BJ (cell line): ENCODE data around the gene SSC5D. TPM values are rescaled to one million over a fixed set of nuclear protein-coding genes. Genes with fewer than 3 reads are reported as not detected.
"Not testable (repeated sequence)": the region's sequence is repeated elsewhere in the genome, so short reads cannot be mapped to it uniquely, and the experiment has no call there.

Experiments
- CTCF ChIA-PET: fragments of 350-600 bp; formaldehyde crosslinking; extraction: SDS; loops from one replicate; lab custom pipeline; 2021; ENCODE audit warnings: antibody characterized with exemption, inconsistent platforms; lab: Yijun Ruan, JAX
- POLR2A ChIA-PET: fragments of 300-600 bp; sonication (Branson Sonifier 250); formaldehyde crosslinking; extraction: SDS; loops from one replicate; lab custom pipeline; 2021; ENCODE audit warnings: antibody characterized with exemption; lab: Charles Lee
- DNase-seq: peaks from one replicate; pipeline ENCODE4 v3.0.0-alpha.2; 2011; ENCODE audit warnings: low read depth
- H3K27me3 ChIP-seq: 2 replicates; pipeline ENCODE4 v1.6.0; 2011; ENCODE audit warnings: low read length; ENCODE audit not compliant: control insufficient read depth, insufficient read depth
- H3K36me3 ChIP-seq: 2 replicates; pipeline ENCODE4 v1.5.1; 2011; ENCODE audit warnings: low read length; ENCODE audit not compliant: control insufficient read depth, insufficient read depth
- H3K4me3 ChIP-seq: 2 replicates; pipeline ENCODE4 v1.5.1; 2011; ENCODE audit warnings: low read depth, mild to moderate bottlenecking, control low read depth, low read length
- CTCF ChIP-seq: IDR thresholded peaks from 2 replicates; pipeline ENCODE4 v1.5.1; 2011; ENCODE audit warnings: low read depth, mild to moderate bottlenecking, control low read depth, inconsistent platforms, low read length, moderate library complexity; ENCODE audit not compliant: insufficient read depth
- polyA plus RNA-seq: library from polyadenylated mRNA; depleted of rRNA; stranded (reverse); fragments of >200 nt; gene quantifications from 2 replicates; pipeline ENCODE4 v1.2.3, GENCODE V29; 2011

Gene SSC5D
- polyA plus RNA-seq, 1 experiment = 8.2 TPM

- H3K27me3 ChIP-seq = no peaks in the 10 kb centered on the region
- no peak overlapping the region for H3K4me3 ChIP-seq
- DNase-seq = no peak
- no peak for TF ChIP-seq CTCF
- H3K36me3 ChIP-seq = no peaks in the 10 kb centered on the region
- ChIA-PET CTCF (interaction anchor here (1.2 to 1.4 kb wide), 2 partner anchors 10 to 23 kb away, joined by 4 read pairs; partner anchors contain the start of gene SBK2), POLR2A (no interaction called here)
These were observed 39.2 kb downstream of the SSC5D start for GRCh38 chr19:55527197-55528029.

GRCh38 chr19:55528030-55528803 lies 40.0 kb downstream of the SSC5D start:
- Histone ChIP-seq H3K4me3 (no peak overlapping the region), H3K36me3 (no peaks in the 10 kb centered on the region), H3K27me3 (no peaks in the 10 kb centered on the region)
- TF ChIP-seq CTCF = 0 out of 2 replicates have a peak, but pooled peaks have one; percentile 19
- DNase-seq = no peak
- POLR2A ChIA-PET = no interaction called here
- CTCF ChIA-PET = interaction anchor here (1.4 kb wide), 1 partner anchor 9 kb away, joined by 4 read pairs; the partner anchor contains the start of gene SBK2

- H3K4me3 ChIP-seq = no peak overlapping the region
- POLR2A ChIA-PET = no interaction called here
- H3K27me3 ChIP-seq = no peaks in the 10 kb centered on the region
- H3K36me3 ChIP-seq = no peaks in the 10 kb centered on the region
- CTCF ChIA-PET = interaction anchor here (1.0 kb wide), 1 partner anchor 76 kb away, joined by 4 read pairs; the partner anchor contains the start of gene ZNF865
- no peak for TF ChIP-seq CTCF
- DNase-seq = no peak
These were observed 41.5 kb downstream of the SSC5D start for GRCh38 chr19:55529636-55530234.

- Histone ChIP-seq H3K4me3 (no peak overlapping the region), H3K27me3 (no peaks in the 10 kb centered on the region), H3K36me3 (no peaks in the 10 kb centered on the region)
- TF ChIP-seq CTCF = no peak
- POLR2A ChIA-PET = no interaction called here
- no peak for DNase-seq
- CTCF ChIA-PET = no interaction called here
These were observed 42.8 kb downstream of the SSC5D start for GRCh38 chr19:55530996-55531395.

- DNase-seq, H3K27me3 ChIP-seq, H3K4me3 ChIP-seq, POLR2A ChIA-PET, H3K36me3 ChIP-seq: not testable (repeated sequence)
- CTCF ChIA-PET = interaction anchor here (0.6 to 0.8 kb wide), 2 partner anchors 64 to 72 kb away, joined by 4 read pairs; no protein-coding TSS in a partner anchor
These were observed 46.0 kb downstream of the SSC5D start for GRCh38 chr19:55534280-55534679.
